HUES48 (cell line): Measurements from ENCODE around the gene AZIN2.

Source experiments
- H3K27ac ChIP-seq: one replicate; pipeline ENCODE4 v1.7.0; 2013; ENCODE audit warnings: low read depth, low read length, inconsistent platforms
- H3K27me3 ChIP-seq: 2 replicates; pipeline ENCODE4 v1.6.1; 2013; ENCODE audit warnings: mild to moderate bottlenecking, low read length; ENCODE audit not compliant: control insufficient read depth, insufficient read depth
- H3K36me3 ChIP-seq: 2 replicates; pipeline ENCODE4 v1.6.1; 2013; ENCODE audit warnings: low read length; ENCODE audit not compliant: control insufficient read depth, insufficient read depth
- H3K4me1 ChIP-seq: 2 replicates; pipeline ENCODE4 v1.6.1; 2013; ENCODE audit warnings: mild to moderate bottlenecking, low read length; ENCODE audit not compliant: control insufficient read depth, insufficient read depth
- H3K4me3 ChIP-seq: 2 replicates; pipeline ENCODE4 v1.5.1; 2013; ENCODE audit warnings: mild to moderate bottlenecking, low read depth, low read length
- H3K9ac ChIP-seq: 2 replicates; pipeline ENCODE4 v1.6.1; 2013; ENCODE audit warnings: mild to moderate bottlenecking, low read depth, low read length, moderate library complexity
- H3K9me3 ChIP-seq: 2 replicates; pipeline ENCODE4 v1.6.1; 2013; ENCODE audit warnings: low read length; ENCODE audit not compliant: control insufficient read depth, insufficient read depth

Gene AZIN2

GRCh38 chr1:33142483-33143064 lies 61.6 kb downstream of the AZIN2 start:
- H3K9me3 ChIP-seq = no peaks in the 10 kb centered on the region
- H3K27me3 ChIP-seq = no peaks in the 10 kb centered on the region
- peaks cover 28% of the 10 kb centered on the region for H3K4me1 ChIP-seq
- no peak overlapping the region for H3K27ac ChIP-seq
- no peak overlapping the region for H3K9ac ChIP-seq
- H3K4me3 ChIP-seq = no peak overlapping the region
- H3K36me3 ChIP-seq = peaks cover 10% of the 10 kb centered on the region

- no peak overlapping the region for H3K27ac ChIP-seq
Observed at GRCh38 chr1:33143176-33143575, 62.2 kb downstream of the AZIN2 start.

DNA sequence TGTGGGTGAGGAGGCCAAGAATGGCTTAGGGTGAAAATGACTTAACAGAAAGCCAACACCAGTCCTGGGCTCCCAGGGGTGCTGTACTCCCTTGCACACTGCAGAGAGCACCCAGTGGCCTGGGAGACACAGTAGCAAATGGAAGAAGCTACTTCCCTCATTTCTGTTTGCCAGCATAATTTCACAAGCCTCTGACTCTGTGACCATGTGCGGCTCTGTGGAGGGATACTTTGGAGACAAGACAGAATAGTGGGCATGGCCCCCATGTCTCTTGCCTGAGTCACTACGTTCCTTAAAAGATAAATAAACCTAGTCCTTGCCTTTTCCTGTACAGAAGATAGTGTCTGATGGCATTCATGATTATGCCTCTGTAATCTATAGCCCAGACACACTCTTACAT lies 62.7 kb downstream of the AZIN2 start:
- H3K27me3 ChIP-seq = no peaks in the 10 kb centered on the region
- H3K9ac ChIP-seq = no peak overlapping the region
- no peaks in the 10 kb centered on the region for H3K9me3 ChIP-seq
- H3K4me3 ChIP-seq = no peak overlapping the region
- peaks cover 10% of the 10 kb centered on the region for H3K36me3 ChIP-seq
- peaks cover 22% of the 10 kb centered on the region for H3K4me1 ChIP-seq
- no peak overlapping the region for H3K27ac ChIP-seq

More at GRCh38 chr1:33143176-33143575, 62.2 kb downstream of the AZIN2 start:
- Histone ChIP-seq H3K9me3 (no peaks in the 10 kb centered on the region), H3K9ac (no peak overlapping the region), H3K4me3 (no peak overlapping the region), H3K36me3 (peaks cover 10% of the 10 kb centered on the region), H3K4me1 (peaks cover 24% of the 10 kb centered on the region), H3K27me3 (no peaks in the 10 kb centered on the region)

DNA sequence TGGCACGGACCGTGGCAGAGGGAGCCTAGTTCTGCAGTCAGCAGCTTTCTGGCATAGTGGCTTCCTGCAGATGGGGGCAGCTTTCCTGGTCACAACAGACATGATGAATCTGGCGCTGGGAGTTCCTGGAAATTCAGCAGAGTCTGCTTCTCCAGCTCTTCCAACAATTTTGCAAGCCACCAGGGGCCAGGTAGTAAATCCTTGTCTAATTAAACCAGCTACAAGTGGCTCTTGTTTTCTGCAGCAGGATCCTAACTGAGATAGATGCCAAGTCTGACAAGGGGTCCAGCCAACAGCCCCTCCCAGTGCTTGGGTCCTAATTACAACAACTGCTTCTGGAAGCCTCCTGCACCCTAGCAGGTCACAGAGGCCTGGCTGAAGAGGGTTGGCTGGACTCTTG lies 65.0 kb downstream of the AZIN2 start:
- Histone ChIP-seq H3K9me3 (no peaks in the 10 kb centered on the region), H3K4me1 (peaks cover 10% of the 10 kb centered on the region), H3K27ac (no peak overlapping the region), H3K36me3 (peaks cover 10% of the 10 kb centered on the region), H3K9ac (no peak overlapping the region), H3K27me3 (no peaks in the 10 kb centered on the region), H3K4me3 (no peak overlapping the region)

DNA sequence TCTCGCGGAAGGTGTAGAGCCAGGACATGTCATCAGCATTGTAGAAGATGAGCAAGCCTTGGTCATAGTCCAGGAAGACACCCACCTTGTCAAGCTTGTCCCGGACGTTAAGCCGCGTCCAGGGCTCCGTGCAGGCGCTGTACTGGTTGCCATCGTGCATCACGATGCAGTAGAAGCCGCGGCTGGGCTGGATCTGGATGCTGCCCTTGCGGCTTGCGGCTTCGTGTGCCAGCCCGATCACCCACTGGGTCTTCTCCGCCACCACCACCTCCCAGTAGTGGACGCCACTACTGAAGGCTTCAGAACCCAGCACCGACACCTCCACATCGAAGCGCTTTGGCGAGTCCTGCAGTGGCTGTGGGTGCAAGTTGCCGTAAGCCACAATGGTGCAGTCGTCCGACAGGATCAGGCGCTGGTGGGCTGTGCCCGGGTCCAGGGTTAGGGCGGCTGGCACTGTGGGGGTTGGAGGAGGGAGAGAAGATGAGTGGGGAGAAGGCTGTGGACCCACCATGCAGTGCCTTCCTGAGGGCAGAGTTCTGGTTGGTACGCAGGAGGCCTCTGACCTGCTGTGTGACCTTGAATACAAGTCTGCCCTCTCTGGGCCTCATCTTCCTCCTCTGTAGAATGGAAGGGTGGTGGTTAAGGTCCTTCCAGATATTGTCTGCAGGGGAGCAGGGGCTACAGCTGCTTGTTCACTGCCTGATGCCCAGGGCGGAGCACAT lies 66.5 kb downstream of the AZIN2 start:
- Histone ChIP-seq H3K4me3 (no peak overlapping the region), H3K4me1 (peaks cover 15% of the 10 kb centered on the region), H3K27ac (no peak overlapping the region), H3K36me3 (peaks cover 10% of the 10 kb centered on the region), H3K27me3 (no peaks in the 10 kb centered on the region), H3K9me3 (no peaks in the 10 kb centered on the region), H3K9ac (no peak overlapping the region)

DNA sequence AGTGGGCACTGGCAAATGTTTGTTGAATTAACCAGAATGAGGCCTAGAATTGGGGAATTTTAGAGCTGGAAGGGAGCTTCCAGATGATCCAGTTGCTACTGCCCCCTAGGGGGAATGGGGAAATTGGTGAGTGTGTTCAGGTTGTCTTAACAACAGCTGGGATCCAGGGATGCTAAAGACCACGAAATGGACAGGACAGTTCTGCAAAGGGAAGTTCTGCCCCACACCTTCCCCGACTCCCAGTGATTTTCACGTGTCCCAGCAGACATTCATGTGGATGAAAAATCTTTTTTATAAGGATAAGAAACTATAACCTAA lies 67.0 kb downstream of the AZIN2 start:
- Histone ChIP-seq H3K4me3 (no peak overlapping the region), H3K27ac (no peak overlapping the region), H3K9me3 (no peaks in the 10 kb centered on the region), H3K9ac (no peak overlapping the region), H3K27me3 (no peaks in the 10 kb centered on the region), H3K4me1 (peaks cover 19% of the 10 kb centered on the region), H3K36me3 (peaks cover 10% of the 10 kb centered on the region)

DNA sequence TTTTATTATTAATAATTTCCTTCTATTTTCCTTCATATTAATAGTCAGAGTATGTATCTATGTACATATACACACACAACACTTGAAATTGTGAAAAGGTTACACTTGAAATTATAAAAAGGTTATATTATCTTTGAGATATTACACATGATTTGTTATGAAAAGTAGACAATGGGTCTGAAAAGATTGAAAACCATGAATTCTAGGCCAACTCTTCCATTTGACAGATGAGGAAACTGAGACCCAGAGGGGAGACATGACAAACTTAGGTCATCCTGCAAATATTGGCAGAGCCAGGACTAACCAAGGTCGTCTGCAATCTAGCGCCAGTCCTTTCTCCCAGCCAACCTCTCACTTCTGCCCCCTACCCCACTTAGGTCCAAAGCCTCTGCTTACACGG lies 67.7 kb downstream of the AZIN2 start:
- Histone ChIP-seq H3K27me3 (no peaks in the 10 kb centered on the region), H3K9me3 (no peaks in the 10 kb centered on the region), H3K4me1 (peaks cover 26% of the 10 kb centered on the region), H3K36me3 (peaks cover 10% of the 10 kb centered on the region), H3K27ac (no peak overlapping the region), H3K9ac (no peak overlapping the region), H3K4me3 (no peak overlapping the region)

GRCh38 chr1:33149453-33150190 lies 68.7 kb downstream of the AZIN2 start:
- no peak overlapping the region for H3K27ac ChIP-seq
- H3K27me3 ChIP-seq = no peaks in the 10 kb centered on the region
- no peak overlapping the region for H3K9ac ChIP-seq
- H3K4me3 ChIP-seq = no peak overlapping the region
- H3K36me3 ChIP-seq = peaks cover 10% of the 10 kb centered on the region
- peaks cover 28% of the 10 kb centered on the region for H3K4me1 ChIP-seq
- no peaks in the 10 kb centered on the region for H3K9me3 ChIP-seq

- Histone ChIP-seq H3K9ac (no peak overlapping the region), H3K4me3 (no peak overlapping the region), H3K4me1 (peaks cover 28% of the 10 kb centered on the region), H3K9me3 (no peaks in the 10 kb centered on the region), H3K27me3 (no peaks in the 10 kb centered on the region), H3K27ac (no peak overlapping the region), H3K36me3 (peaks cover 13% of the 10 kb centered on the region)
Observed at GRCh38 chr1:33150522-33150921, 69.6 kb downstream of the AZIN2 start.

GRCh38 chr1:33151116-33151515 lies 70.2 kb downstream of the AZIN2 start:
- Histone ChIP-seq H3K36me3 (peaks cover 13% of the 10 kb centered on the region), H3K4me3 (no peak overlapping the region), H3K4me1 (peaks cover 28% of the 10 kb centered on the region), H3K9ac (no peak overlapping the region), H3K27ac (peak overlapping the region; percentile 89), H3K27me3 (no peaks in the 10 kb centered on the region), H3K9me3 (no peaks in the 10 kb centered on the region)
